Aorta (tissue), 5 donors: Measurements from ENCODE around the gene LIG3. TPM values are rescaled to one million over a fixed set of nuclear protein-coding genes. Genes with fewer than 3 reads are reported as not detected.

Experiments used
- ATAC-seq: fragments of 200-7000 bp; cut with Tn5 transposase; one replicate; pipeline ENCODE4 v1.9.1; 2022; ENCODE audit warnings: moderate library complexity; ENCODE audit not compliant: low FRiP score
- DNase-seq, 2 donors: peaks; one replicate each; pipeline ENCODE4 v3.0.0-alpha.2; 2020
- H3K27ac ChIP-seq, 2 donors: one replicate each; pipeline ENCODE4 v1.5.1; 2013; ENCODE audit warnings: low read length in 2 of 2, mild to moderate bottlenecking in 2 of 2, moderate library complexity in 2 of 2, control low read depth in 1 of 2, inconsistent platforms in 1 of 2, low read depth in 1 of 2
- H3K27me3 ChIP-seq, 2 donors: one replicate each; pipeline ENCODE4 v1.6.1; 2013; ENCODE audit warnings: control low read depth in 1 of 2, low read length in 1 of 2, mild to moderate bottlenecking in 1 of 2, moderate library complexity in 1 of 2; ENCODE audit not compliant: insufficient read depth in 2 of 2, control insufficient read depth in 1 of 2
- H3K36me3 ChIP-seq, 2 donors: one replicate each; pipeline ENCODE4 v1.6.1; 2013; ENCODE audit warnings: control low read depth in 1 of 2, low read length in 1 of 2, mild to moderate bottlenecking in 1 of 2; ENCODE audit not compliant: insufficient read depth in 2 of 2, control insufficient read depth in 1 of 2
- H3K4me1 ChIP-seq, 2 donors: one replicate each; pipeline ENCODE4 v1.6.1; 2013; ENCODE audit warnings: low read length in 2 of 2, control low read depth in 1 of 2, mild to moderate bottlenecking in 1 of 2, moderate library complexity in 1 of 2; ENCODE audit not compliant: insufficient read depth in 2 of 2, control insufficient read depth in 1 of 2
- H3K4me3 ChIP-seq, 2 donors: one replicate each; pipeline ENCODE4 v1.5.1; 2013; ENCODE audit warnings: low read length in 2 of 2, control low read depth in 1 of 2, mild to moderate bottlenecking in 1 of 2
- H3K9me3 ChIP-seq: one replicate; pipeline ENCODE4 v1.6.1; 2013; ENCODE audit warnings: mild to moderate bottlenecking, low read length; ENCODE audit not compliant: control insufficient read depth
- WGBS, 2 donors: extraction: QIAGEN DNeasy Blood & Tissue Kit; methylation state at CpG; one replicate each; pipeline ENCODE4 v1.1.7; 2013; 5-methylcytosine and 5-hydroxymethylcytosine counted together
- intact Hi-C, 2 donors: fragments of 100-400 bp; cut with DNase I; formaldehyde crosslinking; loops; one replicate each; pipeline versions ENCODE4 v1.14.2 to v1.15.0; 2022
- polyA plus RNA-seq, 2 donors: library from polyadenylated mRNA; stranded (reverse); fragments of 200-250 nt; gene quantifications; one replicate each; pipeline ENCODE4 v1.2.3, GENCODE V29; 2013
- total RNA-seq, 2 donors: library from RNA; stranded (reverse); fragmentation: NEBNext Ultra II Directional; extraction: Animal tissue kit (Norgen Biotek cat#: 25700); gene quantifications; one replicate each; pipeline ENCODE4 v1.2.1, GENCODE V29; 2021
- donor health status: healthy with polysubstance abuse.
- donor health status: Bipolar disorder and iron deficiency.
- donor health status: DM: no; HTN: no; CAD: no.
- donor health status: DM: no; HTN: no; CAD: no.
- donor health status: DM: yes; HTN: yes; CAD: no.

LIG3 gene
- total and polyA plus RNA-seq, 4 donors: 6.7 to 33.0 (median 18.5) TPM

DNA sequence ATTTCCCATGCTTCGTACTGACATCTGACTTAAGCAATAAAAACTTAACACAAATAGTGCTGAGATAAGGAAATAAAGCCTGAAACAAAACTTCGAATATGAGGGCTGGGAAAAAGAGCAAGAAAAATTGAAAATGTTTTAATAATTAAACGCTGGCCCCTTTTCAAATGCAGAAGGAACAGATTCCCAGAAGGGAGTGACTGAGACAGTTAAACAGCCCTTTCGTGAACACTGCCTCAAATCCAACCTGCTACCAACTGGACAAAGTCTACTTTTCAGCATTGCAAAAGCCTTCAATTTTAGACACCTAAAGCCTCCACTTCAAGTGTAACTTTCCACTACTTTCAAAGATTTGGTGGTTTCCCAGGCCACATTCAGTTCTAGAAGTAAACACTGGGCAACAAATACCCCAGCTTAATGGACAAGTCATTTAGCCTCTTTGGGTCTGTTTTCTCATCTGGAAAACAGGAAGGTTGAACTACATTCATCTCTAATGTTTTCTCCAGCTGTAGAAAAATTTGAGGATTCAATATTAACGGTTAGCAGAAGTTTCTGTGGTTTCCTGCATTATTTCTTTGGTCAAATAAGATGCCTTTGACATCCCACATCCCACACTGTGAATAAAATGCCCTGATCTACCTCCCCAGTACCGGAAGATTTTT is 71.4 kb downstream of the LIG3 start:
- Histone ChIP-seq H3K27me3 (no peaks in the 10 kb centered on the region), H3K9me3 (no peaks in the 10 kb centered on the region), H3K36me3 (no peaks in the 10 kb centered on the region), H3K4me1 (peaks cover 1 to 2% of the 10 kb centered on the region in 2 donors), H3K4me3 (no peak overlapping the region), H3K27ac (no peak overlapping the region)
- 56 to 60% methylated on average over 6 of the region's 6 CpGs for WGBS, 2 donors
- intact Hi-C loops: no loop called here
- ATAC-seq: no peak
- no peak for DNase-seq

DNA sequence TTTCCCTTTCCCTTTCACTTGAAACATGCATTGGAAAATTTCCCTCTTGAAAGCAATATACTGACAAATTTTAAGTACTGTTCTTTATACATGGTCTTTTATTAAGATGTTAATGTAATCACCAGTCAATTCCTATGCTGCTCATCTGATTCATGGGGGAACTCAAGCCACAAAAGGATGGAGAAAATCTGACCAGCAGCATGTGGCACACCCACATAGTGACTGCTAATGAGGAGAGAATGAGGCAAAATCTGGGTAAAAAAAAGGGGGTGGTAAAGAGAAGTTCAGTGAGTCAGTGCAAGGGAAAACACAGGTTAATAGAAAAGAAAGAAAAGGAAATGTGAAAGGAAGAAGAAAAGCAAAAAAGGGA is 71.9 kb downstream of the LIG3 start:
- ATAC-seq (no peak), DNase-seq (no peak)
- no peaks in the 10 kb centered on the region for H3K36me3 ChIP-seq
- no peak overlapping the region for H3K4me3 ChIP-seq
- H3K4me1 ChIP-seq: peaks cover 1 to 2% of the 10 kb centered on the region in 2 donors
- H3K9me3 ChIP-seq: no peaks in the 10 kb centered on the region
- intact Hi-C loops: no loop called here
- no peaks in the 10 kb centered on the region for H3K27me3 ChIP-seq
- no peak overlapping the region for H3K27ac ChIP-seq

DNA sequence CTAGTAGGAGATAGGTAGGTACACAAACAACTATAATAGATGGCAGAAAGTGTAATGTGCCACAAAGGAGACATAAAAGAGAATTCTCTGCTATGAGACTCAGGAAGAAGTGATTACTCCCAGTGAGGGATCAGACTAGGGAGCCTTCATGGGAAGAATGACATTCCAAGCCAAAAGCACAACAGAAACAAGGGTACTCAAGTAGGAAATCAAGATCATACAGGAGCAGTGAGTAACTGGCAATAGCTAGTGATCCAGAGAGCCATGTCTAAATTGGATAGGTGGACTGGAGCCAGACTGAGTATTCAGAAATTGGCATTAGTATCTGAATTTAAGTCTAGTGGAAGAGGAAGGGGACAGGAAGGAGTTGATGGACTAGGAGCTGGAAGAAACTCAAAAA is 72.5 kb downstream of the LIG3 start:
- no peak for DNase-seq
- Histone ChIP-seq H3K36me3 (no peaks in the 10 kb centered on the region), H3K27me3 (no peaks in the 10 kb centered on the region), H3K27ac (no peak overlapping the region), H3K4me3 (no peak overlapping the region), H3K4me1 (peaks cover 1 to 2% of the 10 kb centered on the region in 2 donors), H3K9me3 (no peaks in the 10 kb centered on the region)
- intact Hi-C loops: no loop called here
- ATAC-seq: no peak

DNA sequence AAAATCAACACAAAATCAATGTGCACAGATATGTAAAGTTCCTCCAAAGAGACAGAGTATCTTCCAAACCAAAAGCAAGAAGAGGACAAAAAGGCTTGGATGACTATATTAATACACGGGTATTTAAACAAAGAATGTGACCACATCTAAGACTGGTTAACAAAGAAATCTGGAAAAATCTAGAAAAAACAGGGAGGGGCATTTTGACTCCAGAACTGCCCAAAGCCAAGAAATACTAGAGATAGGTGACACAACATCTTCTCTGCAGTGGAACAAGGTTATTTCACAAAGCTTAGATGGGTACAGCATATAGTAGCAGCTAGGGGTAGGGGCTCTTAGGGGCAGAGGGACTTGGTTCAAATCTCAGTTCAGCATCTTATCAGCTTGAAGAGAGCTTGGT is 72.9 kb downstream of the LIG3 start:
- Histone ChIP-seq H3K27ac (no peak overlapping the region), H3K27me3 (no peaks in the 10 kb centered on the region), H3K9me3 (no peaks in the 10 kb centered on the region), H3K4me3 (no peak overlapping the region), H3K4me1 (peaks cover 1 to 2% of the 10 kb centered on the region in 2 donors), H3K36me3 (no peaks in the 10 kb centered on the region)
- DNase-seq: no peak
- intact Hi-C loops: no loop called here
- WGBS, 2 donors: 88 to 93% methylated on average over 1 of the region's 1 CpG
- ATAC-seq: no peak

DNA sequence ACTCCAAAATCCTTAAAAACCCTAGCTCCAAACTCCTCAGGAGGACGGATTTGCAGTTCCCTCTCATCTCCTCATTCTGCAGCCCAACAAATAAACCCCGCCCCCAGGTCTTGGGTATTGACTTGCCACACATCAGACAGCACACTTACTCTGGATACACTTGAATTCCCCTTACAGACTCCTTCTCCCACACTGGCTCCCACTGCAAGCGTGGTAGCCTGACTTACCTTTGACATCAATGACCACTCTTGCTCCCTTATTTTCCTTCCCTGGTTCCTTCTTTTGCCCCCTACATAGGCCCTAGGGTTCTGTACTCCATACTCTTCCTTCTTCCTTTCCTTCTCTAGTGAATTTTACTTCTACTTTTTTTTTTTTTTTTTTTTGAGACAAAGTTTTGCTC is 75.7 kb downstream of the LIG3 start:
- Histone ChIP-seq H3K9me3 (no peaks in the 10 kb centered on the region), H3K36me3 (no peaks in the 10 kb centered on the region), H3K4me1 (peaks cover 1 to 2% of the 10 kb centered on the region in 2 donors), H3K27ac (no peak overlapping the region), H3K27me3 (no peaks in the 10 kb centered on the region), H3K4me3 (no peak overlapping the region)
- WGBS, 2 donors: 90 to 96% methylated on average over 3 of the region's 3 CpGs
- intact Hi-C loops: no loop called here
- ATAC-seq: no peak
- no peak for DNase-seq

DNA sequence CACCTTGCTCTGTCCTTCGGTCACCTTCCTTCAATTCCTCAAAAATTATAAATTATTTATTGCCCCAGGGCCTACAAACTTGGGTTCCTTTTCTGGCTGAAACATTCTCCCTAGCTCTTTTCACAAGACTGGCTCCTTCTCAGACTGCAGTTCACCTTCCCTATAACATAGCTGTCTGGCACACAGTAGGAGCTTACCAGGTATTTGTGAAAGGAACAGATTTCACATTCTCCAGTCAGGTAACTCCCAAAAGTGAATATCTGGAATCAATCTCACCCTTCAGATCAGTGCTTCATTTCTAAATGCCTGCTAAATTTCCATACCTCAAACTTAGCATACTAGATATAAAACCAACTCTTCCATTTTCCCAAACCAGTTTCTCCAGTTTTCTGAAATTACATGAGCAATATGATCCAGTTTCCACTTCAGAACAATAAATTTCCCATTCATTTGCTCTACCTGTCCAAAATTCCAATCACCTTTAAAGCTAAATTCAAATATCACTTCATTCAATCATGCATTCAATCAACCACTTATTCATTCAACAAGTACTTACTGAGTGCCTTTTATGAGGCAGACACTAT is 77.1 kb downstream of the LIG3 start:
- H3K4me3 ChIP-seq: no peak overlapping the region
- DNase-seq (no peak), ATAC-seq (no peak)
- intact Hi-C loops: no loop called here
- no peak overlapping the region for H3K27ac ChIP-seq
- peaks cover 1 to 2% of the 10 kb centered on the region in 2 donors for H3K4me1 ChIP-seq
- WGBS, 2 donors: 96 to 99% methylated on average over 1 of the region's 1 CpG
- no peaks in the 10 kb centered on the region for H3K36me3 ChIP-seq
- no peaks in the 10 kb centered on the region for H3K9me3 ChIP-seq
- no peaks in the 10 kb centered on the region for H3K27me3 ChIP-seq

Other genes with a start within 250 kb of the LIG3 start
- gene CCT6B, start 19.1 kb upstream of the LIG3 start, total RNA-seq: 1 to 10 TPM; 1.9 to 2.4 TPM
- gene CCT6B, start 19.1 kb upstream of the LIG3 start, polyA plus RNA-seq: 1 to 10 TPM in 1 of 2 donors, under 1 TPM in 1; 0.63 to 2.6 TPM
- 10 to 100 TPM; 12.9 to 14.5 TPM for gene ZNF830, start 19.0 kb upstream of the LIG3 start, total RNA-seq
- gene ZNF830, start 19.0 kb upstream of the LIG3 start, polyA plus RNA-seq: 10 to 100 TPM in 1 of 2 donors, 1 to 10 TPM in 1; 8.9 to 16.8 TPM
- 10 to 100 TPM; 25.0 to 25.1 TPM for gene RFFL, start 83.2 kb downstream of the LIG3 start, total RNA-seq
- 10 to 100 TPM; 11.4 to 19.4 TPM for gene RFFL, start 83.2 kb downstream of the LIG3 start, polyA plus RNA-seq
- 10 to 100 TPM; 14.8 to 17.3 TPM for gene RAD51D, start 139.3 kb downstream of the LIG3 start, total RNA-seq
- gene RAD51D, start 139.3 kb downstream of the LIG3 start, polyA plus RNA-seq: 10 to 100 TPM in 1 of 2 donors, 1 to 10 TPM in 1; 3.6 to 10.2 TPM
- gene FNDC8, start 141.1 kb downstream of the LIG3 start, total RNA-seq: not detected
- not detected for gene FNDC8, start 141.1 kb downstream of the LIG3 start, polyA plus RNA-seq
- gene NLE1, start 161.8 kb downstream of the LIG3 start, total RNA-seq: 10 to 100 TPM in 1 of 2 donors, 1 to 10 TPM in 1; 6.1 to 10.4 TPM
- 1 to 10 TPM; 4.5 to 5.6 TPM for gene NLE1, start 161.8 kb downstream of the LIG3 start, polyA plus RNA-seq
- not detected for gene UNC45B, start 167.3 kb downstream of the LIG3 start, total RNA-seq
- under 1 TPM in 1 of 2 donors, not detected in 1; 0.50 TPM for gene UNC45B, start 167.3 kb downstream of the LIG3 start, polyA plus RNA-seq
- gene SLC35G3, start 213.9 kb downstream of the LIG3 start, total RNA-seq: not detected
- not detected for gene SLC35G3, start 213.9 kb downstream of the LIG3 start, polyA plus RNA-seq